ENCODE results near the gene AGAP9. TPM values are rescaled to one million over a fixed set of nuclear protein-coding genes. Genes with fewer than 3 reads are reported as not detected.
"Not testable (repeated sequence)": the region's sequence is repeated elsewhere in the genome, so short reads cannot be mapped to it uniquely, and the experiment has no call there.

AGAP9 gene
- total and polyA plus RNA-seq, 2 of the 8 experiments (the other 6 are each of a cell fraction or from before 2014, with no cell fraction given), result 7.2 to 9.3 TPM

- H3K36me3 ChIP-seq (ENCODE audit: control insufficient read depth in 2 of 4, insufficient read depth in 4 of 4, low read length in 3 of 4); H3K23ac ChIP-seq (ENCODE audit: insufficient read length); H2AK5ac ChIP-seq (ENCODE audit: low read depth, low read length); H2BK15ac ChIP-seq (ENCODE audit: low read length); H3K18ac ChIP-seq (ENCODE audit: extremely low read depth, low read length); FAIRE-seq; H4K91ac ChIP-seq (replicated peaks; ENCODE audit: insufficient read length, low read length); H3K4ac ChIP-seq (replicated peaks; ENCODE audit: insufficient read length, low read depth, low read length); H3K56ac ChIP-seq (replicated peaks; ENCODE audit: insufficient read length, low read depth, low read length); H3K79me2 ChIP-seq (ENCODE audit: control insufficient read depth in 1 of 2, insufficient read depth in 2 of 2, low read length in 2 of 2); H2AFZ ChIP-seq (ENCODE audit: low read length); POLR2A ChIA-PET (ENCODE audit: partially characterized antibody); H3K14ac ChIP-seq (ENCODE audit: insufficient read length); H2BK120ac ChIP-seq (replicated peaks; ENCODE audit: low read depth, low read length); H2BK5ac ChIP-seq (ENCODE audit: low read depth, low read length); CTCF ChIA-PET (ENCODE audit: partially characterized antibody); H4K5ac ChIP-seq (ENCODE audit: insufficient read length, low read depth, low read length); H3K27ac ChIP-seq (ENCODE audit: low read depth, low read length); H4K8ac ChIP-seq (ENCODE audit: extremely low read depth, insufficient read depth, low read length); H2BK20ac ChIP-seq (ENCODE audit: low read length); H3K23me2 ChIP-seq (ENCODE audit: low read depth, low read length); H2BK12ac ChIP-seq (ENCODE audit: low read depth, low read length); H4K20me1 ChIP-seq (replicated peaks in 1 of 2; ENCODE audit: control insufficient read depth in 1 of 2, insufficient read depth in 2 of 2, low read length in 2 of 2); H3K4me1 ChIP-seq (replicated peaks in 1 of 4; ENCODE audit: control insufficient read depth in 3 of 4, insufficient read depth in 4 of 4, low read length in 3 of 4); H3K9ac ChIP-seq (replicated peaks in 1 of 4; ENCODE audit: extremely low read depth in 1 of 4, low read depth in 3 of 4, low read length in 3 of 4); H3K79me1 ChIP-seq (ENCODE audit: low read depth, low read length); H3K27me3 ChIP-seq (replicated peaks in 1 of 4; ENCODE audit: control insufficient read depth in 3 of 4, extremely low read depth in 1 of 4, insufficient read depth in 3 of 4, low read length in 3 of 4); H3K9me3 ChIP-seq (ENCODE audit: insufficient read depth in 2 of 2, low read depth in 1 of 2, low read length in 1 of 2): not testable (repeated sequence)
- peak overlapping the region; percentile 37 to 51; a peak in 3 of 4 replicates for H3K4me2 ChIP-seq (ENCODE audit: insufficient read depth in 1 of 2, low read depth in 2 of 2, low read length in 2 of 2)
- peak overlapping the region in 2 of 4 experiments; percentile 4 to 26; a peak in 2 of 8 replicates for H3K4me3 ChIP-seq (ENCODE audit: extremely low read depth in 1 of 4, insufficient read depth in 2 of 4, low read depth in 3 of 4, low read length in 4 of 4)
- DNase-seq (ENCODE audit: low read depth in 1 of 2, low spot score in 2 of 2), result peak in 1 of 2 experiments; percentile 61
- 13% methylated on average over 6 of the region's 37 CpGs; no CpG with 5 or more reads in 1 of the 2 experiments for WGBS, 2 experiments (ENCODE audit: extremely low coverage in 1 of 2, insufficient coverage in 1 of 2, insufficient read length in 1 of 2, insufficient replicate concordance in 2 of 2, low coverage in 1 of 2, low lambda C conversion rate in 2 of 2, missing lambda C conversion rate in 1 of 2)
- TF ChIP-seq EGR1 (IDR thresholded peaks at IDR 0.05; ENCODE audit: borderline replicate concordance, low read depth, low read length) (peak; percentile 36; the same call in 1 of the 2 replicates), CTCF (IDR thresholded peaks at IDR 0.05; ENCODE audit: control extremely low read depth in 1 of 3, insufficient read depth in 1 of 3, low read depth in 1 of 3, low read length in 3 of 3) (peak in 2 of 3 experiments; percentile 23 to 29; a peak in 2 of 4 replicates), RAD21 (IDR thresholded peaks at IDR 0.05 in 1 of 2, conservative IDR thresholded peaks at IDR 0.05 in 1 of 2; ENCODE audit: low read depth in 2 of 2, low read length in 2 of 2) (0 out of 4 replicates have a peak, but pooled peaks of 1 of the 2 experiments have one; percentile 9)
These were observed 62.2 kb downstream of the AGAP9 start for GRCh38 chr10:47461261-47461687.
